Smooth muscle cell of the coronary artery (primary cell): Measurements from ENCODE around the gene LTO1. TPM values are rescaled to one million over a fixed set of nuclear protein-coding genes. Genes with fewer than 3 reads are reported as not detected.

Source experiments
- total RNA-seq: library from RNA; depleted of rRNA; stranded (reverse); fragments of >200 nt; gene quantifications from 2 replicates; pipeline ENCODE4 v1.2.3, GENCODE V29; 2014; ENCODE audit warnings: low replicate concordance

Gene LTO1
- 15.7 and 17.3 TPM in 2 replicates for total RNA-seq

GRCh38 chr11:69674886-69675714 lies at the start of gene LTO1:
TSS of gene LTO1 (minus strand) at chr11:69675353. CDS start at chr11:69675239, 114 bp downstream.

GRCh38 chr11:69703768-69704507 lies 28.8 kb upstream of the LTO1 start, which contains the start of gene FGF19:
TSS of gene FGF19 (minus strand) at chr11:69704022. CDS start at chr11:69703876, 146 bp downstream.

GRCh38 chr11:69640995-69641581 lies 34.1 kb downstream of the LTO1 start, which contains the start of gene CCND1:
TSS of gene CCND1 (plus strand) at chr11:69641156. CDS start at chr11:69641314, 158 bp downstream.

Other genes with a start within 250 kb of the LTO1 start
- 0.08 TPM in 1 of 2 replicates, not detected in the other for gene LINC01488, start 193.7 kb downstream of the LTO1 start, total RNA-seq
- gene CCND1, start 34.2 kb downstream of the LTO1 start, total RNA-seq, result 627 and 673 TPM in 2 replicates
- not detected in 2 replicates for gene FGF19, start 28.7 kb upstream of the LTO1 start, total RNA-seq
- not detected in 2 replicates for gene FGF4, start 100.0 kb upstream of the LTO1 start, total RNA-seq
- not detected in 2 replicates for gene FGF3, start 144.1 kb upstream of the LTO1 start, total RNA-seq